ENCODE results near the gene ATP4B. TPM values are rescaled to one million over a fixed set of nuclear protein-coding genes. Genes with fewer than 3 reads are reported as not detected.
A peak's percentile ranks its signal among the peaks of the same experiment; 100 is the strongest.

Gene ATP4B
- total RNA-seq, 2 donors from 2014 or later, result not detected

DNA sequence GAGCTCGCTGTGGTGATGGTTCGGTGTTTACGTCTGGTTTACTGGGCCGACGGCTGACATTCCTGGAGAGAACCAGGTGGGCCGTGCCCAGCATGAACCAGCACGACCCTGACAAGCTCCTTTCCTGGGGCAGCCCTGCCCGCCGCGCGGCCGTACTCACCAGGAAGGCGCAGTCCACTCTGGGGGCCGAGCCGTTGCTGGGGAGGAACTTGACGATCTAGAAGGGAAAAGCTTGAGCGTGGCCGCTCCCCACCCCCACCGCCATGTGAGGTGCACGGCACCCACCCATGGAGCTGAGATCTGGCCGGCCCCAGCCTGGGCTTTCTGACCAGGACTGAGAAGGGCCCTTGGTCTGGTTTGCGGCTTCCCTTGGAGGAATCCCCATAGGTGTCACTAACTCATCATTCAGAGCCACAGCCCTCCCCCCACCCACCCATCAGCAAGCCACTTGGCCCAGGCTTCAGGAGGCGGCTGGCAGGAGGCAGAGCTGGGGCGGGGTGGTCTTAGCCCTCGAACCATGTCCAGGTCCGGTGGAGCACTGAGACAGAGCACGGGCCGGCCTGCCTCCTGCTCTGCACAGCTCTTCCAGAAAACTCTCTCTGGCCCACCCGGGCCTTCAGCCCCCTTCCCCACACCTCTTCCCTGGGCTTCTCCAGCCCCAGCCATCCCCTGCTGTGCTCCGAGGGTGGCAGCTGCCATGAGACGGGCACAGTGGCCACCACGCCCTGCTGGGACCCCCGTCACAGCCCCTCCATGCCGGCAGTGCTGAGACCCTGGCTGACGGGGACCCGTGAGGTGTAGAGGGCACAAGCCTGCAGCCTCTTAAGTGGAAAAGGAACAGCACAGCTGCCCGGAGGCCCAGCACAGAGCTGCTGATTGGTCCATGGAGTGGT is 6.2 kb downstream of the ATP4B start:
- H3K4me1 ChIP-seq, result peaks cover 4% of the 10 kb centered on the region
- H3K27me3 ChIP-seq, result no peaks in the 10 kb centered on the region
- H3K9ac ChIP-seq (ENCODE audit: low read depth in 2 of 2, low read length in 2 of 2), result no peak overlapping the region
- H3K36me3 ChIP-seq, result no peaks in the 10 kb centered on the region
- no peak overlapping the region for H3K4me3 ChIP-seq
- DNase-seq, result no peak
- no peak for TF ChIP-seq CTCF (IDR thresholded peaks at IDR 0.05)
- intact Hi-C loops (cut with DNase I), result no loop called here
- H3K9me3 ChIP-seq, result no peaks in the 10 kb centered on the region
- no peak overlapping the region for H3K27ac ChIP-seq

DNA sequence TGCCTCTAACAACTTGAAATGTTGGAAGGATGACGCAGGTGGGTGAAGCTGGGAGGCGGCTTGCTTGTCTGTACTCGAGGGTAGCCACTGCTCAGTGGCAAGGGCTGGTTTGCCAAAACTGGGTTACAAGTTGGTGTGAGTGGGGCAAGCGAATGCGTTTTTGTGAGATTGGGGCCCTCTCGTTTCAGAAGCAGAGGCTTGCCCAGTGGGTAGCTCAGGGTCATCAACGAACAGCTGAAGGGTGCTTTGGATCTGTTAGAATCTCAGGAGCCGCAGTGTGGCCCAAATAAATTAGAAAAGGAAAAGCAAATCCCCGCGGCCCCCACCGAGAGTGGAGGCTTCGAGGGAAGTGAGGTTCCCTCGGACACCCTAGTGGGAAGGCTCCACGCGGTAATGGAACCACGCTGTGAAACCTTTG is 7.3 kb downstream of the ATP4B start:
- H3K27me3 ChIP-seq, result no peaks in the 10 kb centered on the region
- H3K36me3 ChIP-seq, result no peaks in the 10 kb centered on the region
- TF ChIP-seq CTCF (IDR thresholded peaks at IDR 0.05), result no peak
- no peak overlapping the region for H3K9ac ChIP-seq (ENCODE audit: low read depth in 2 of 2, low read length in 2 of 2)
- H3K9me3 ChIP-seq, result no peaks in the 10 kb centered on the region
- no peak overlapping the region for H3K4me3 ChIP-seq
- peaks cover 7% of the 10 kb centered on the region for H3K4me1 ChIP-seq
- DNase-seq, result no peak
- H3K27ac ChIP-seq, result no peak overlapping the region
- intact Hi-C loops (cut with DNase I), result no loop called here

GRCh38 chr13:113650275-113650674 is 7.7 kb downstream of the ATP4B start:
- Histone ChIP-seq H3K4me1 (peaks cover 7% of the 10 kb centered on the region), H3K4me3 (no peak overlapping the region), H3K27ac (no peak overlapping the region), H3K9ac (ENCODE audit: low read depth in 2 of 2, low read length in 2 of 2) (no peak overlapping the region), H3K27me3 (no peaks in the 10 kb centered on the region), H3K9me3 (no peaks in the 10 kb centered on the region), H3K36me3 (no peaks in the 10 kb centered on the region)
- intact Hi-C loops (cut with DNase I), result no loop called here
- no peak for TF ChIP-seq CTCF (IDR thresholded peaks at IDR 0.05)
- DNase-seq, result no peak

DNA sequence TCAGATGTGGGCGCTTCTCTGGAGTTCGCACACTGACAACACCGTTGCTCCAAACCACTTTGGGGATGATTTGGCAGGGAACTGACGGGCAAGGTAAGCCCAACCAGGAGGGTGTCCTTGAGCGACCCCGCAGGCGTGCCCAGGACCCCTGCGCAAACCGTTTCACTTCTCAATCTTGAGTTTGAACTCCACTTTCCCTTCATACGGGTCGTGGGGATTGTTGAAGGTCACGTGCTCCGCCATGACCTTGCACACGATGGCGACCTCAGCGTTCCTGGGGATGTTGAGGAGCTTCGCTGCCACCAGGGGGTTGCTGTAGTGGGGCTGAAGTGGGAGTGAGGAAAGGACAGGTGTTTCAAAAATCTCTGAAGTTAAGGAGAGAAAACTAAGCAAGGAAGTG is 8.8 kb downstream of the ATP4B start:
- Histone ChIP-seq H3K27ac (no peak overlapping the region), H3K4me1 (peaks cover 7% of the 10 kb centered on the region), H3K9ac (ENCODE audit: low read depth in 2 of 2, low read length in 2 of 2) (no peak overlapping the region), H3K36me3 (no peaks in the 10 kb centered on the region), H3K9me3 (no peaks in the 10 kb centered on the region), H3K4me3 (no peak overlapping the region), H3K27me3 (no peaks in the 10 kb centered on the region)
- intact Hi-C loops (cut with DNase I), result no loop called here
- no peak for TF ChIP-seq CTCF (IDR thresholded peaks at IDR 0.05)
- no peak for DNase-seq

- H3K9me3 ChIP-seq, result no peaks in the 10 kb centered on the region
- intact Hi-C loops (cut with DNase I), result no loop called here
- peaks cover 7% of the 10 kb centered on the region for H3K4me1 ChIP-seq
- peak overlapping the region; percentile 58 for H3K27ac ChIP-seq
- H3K9ac ChIP-seq (ENCODE audit: low read depth in 2 of 2, low read length in 2 of 2), result no peak overlapping the region
- DNase-seq, result no peak
- no peaks in the 10 kb centered on the region for H3K27me3 ChIP-seq
- no peak for TF ChIP-seq CTCF (IDR thresholded peaks at IDR 0.05)
- H3K36me3 ChIP-seq, result no peaks in the 10 kb centered on the region
- no peak overlapping the region for H3K4me3 ChIP-seq
Observed at GRCh38 chr13:113648216-113648610, 9.8 kb downstream of the ATP4B start.

All from colonic mucosa (tissue), 4 donors.